Endodermal cell (in vitro differentiated cells): Measurements from ENCODE around the gene MAP4K4. TPM values are rescaled to one million over a fixed set of nuclear protein-coding genes. Genes with fewer than 3 reads are reported as not detected.
A peak's percentile ranks its signal among the peaks of the same experiment; 100 is the strongest.

Experiments used
- DNase-seq: peaks from one replicate; pipeline ENCODE4 v3.0.0-alpha.2; 2017
- H3K27ac ChIP-seq: 2 replicates; pipeline ENCODE4 v1.5.1; 2013; ENCODE audit warnings: mild to moderate bottlenecking, low read depth, low read length, moderate library complexity
- H3K27me3 ChIP-seq: 2 replicates; pipeline ENCODE4 v1.6.1; 2013; ENCODE audit warnings: mild to moderate bottlenecking, low read length, moderate library complexity; ENCODE audit not compliant: insufficient read depth, control insufficient read depth, poor library complexity, severe bottlenecking
- H3K36me3 ChIP-seq: 2 replicates; pipeline ENCODE4 v1.7.0; 2013; ENCODE audit warnings: mild to moderate bottlenecking, low read length, moderate library complexity; ENCODE audit not compliant: control insufficient read depth, insufficient read depth
- H3K4me1 ChIP-seq: one replicate; pipeline ENCODE4 v1.7.0; 2013; ENCODE audit warnings: low read length; ENCODE audit not compliant: control insufficient read depth, insufficient read depth
- H3K4me3 ChIP-seq: 2 replicates; pipeline ENCODE4 v1.5.1; 2013; ENCODE audit warnings: mild to moderate bottlenecking, low read length, moderate library complexity
- H3K9ac ChIP-seq: 2 replicates; pipeline ENCODE4 v1.6.1; 2013; ENCODE audit warnings: mild to moderate bottlenecking, low read length, moderate library complexity; ENCODE audit not compliant: poor library complexity, severe bottlenecking; ENCODE audit errors: extremely low read depth
- H3K9me3 ChIP-seq: 2 replicates; pipeline ENCODE4 v1.6.1; 2013; ENCODE audit warnings: mild to moderate bottlenecking, low read length, moderate library complexity; ENCODE audit not compliant: control insufficient read depth
- H3K27ac Mint-ChIP-seq: 2 replicates; pipeline ENCODE4 v1.8.0; 2020; ENCODE audit warnings: mixed read lengths
- H3K27me3 Mint-ChIP-seq: 2 replicates; pipeline ENCODE4 v1.8.0; 2021; ENCODE audit warnings: mild to moderate bottlenecking, mixed read lengths; ENCODE audit not compliant: insufficient read depth
- H3K36me3 Mint-ChIP-seq: 2 replicates; pipeline ENCODE4 v1.8.0; 2020; ENCODE audit warnings: low read depth, mixed read lengths
- H3K4me1 Mint-ChIP-seq: 2 replicates; pipeline ENCODE4 v1.8.0; 2020; ENCODE audit warnings: mixed read lengths
- H3K4me3 Mint-ChIP-seq: 2 replicates; pipeline ENCODE4 v1.8.0; 2020; ENCODE audit warnings: mild to moderate bottlenecking, moderate library complexity, mixed read lengths
- H3K9me3 Mint-ChIP-seq: 2 replicates; pipeline ENCODE4 v1.8.0; 2020; ENCODE audit warnings: mild to moderate bottlenecking, mixed read lengths
- CTCF ChIP-seq: fragments of 200-600 bp; sonication (generic); conservative IDR thresholded peaks from 2 replicates; pipeline ENCODE4 v1.5.0; 2021; ENCODE audit warnings: antibody characterized with exemption, mild to moderate bottlenecking
- WGBS, 2 experiments: methylation state at CpG; one replicate each; pipeline versions ENCODE4 v1.1.5 to v1.1.7; 2013; ENCODE audit warnings: missing lambda C conversion rate in 2 of 2, mixed read lengths in 1 of 2; ENCODE audit not compliant: insufficient coverage in 1 of 2, insufficient read length in 1 of 2; 5-methylcytosine and 5-hydroxymethylcytosine counted together
- total RNA-seq, 2 donors: library from RNA; stranded (reverse); fragmentation: NEBNext Ultra II Directional in 1 of 2; extraction: Animal tissue kit (Norgen Biotek cat#: 25700) in 1 of 2; gene quantifications; 2 replicates in 1 of 2; 3 replicates in 1 of 2; pipeline ENCODE4 v1.2.1, GENCODE V29; 2021

MAP4K4 gene
- total RNA-seq, 2 donors from 2014 or later, result 130 to 142 TPM

GRCh38 chr2:101779190-101779589 lies 81.7 kb downstream of the MAP4K4 start:
- peaks cover 15% of the 10 kb centered on the region for H3K4me1 ChIP-seq
- Mint-ChIP-seq H3K36me3 (no peaks in the 10 kb centered on the region), H3K27ac (no peak overlapping the region), H3K4me3 (no peak overlapping the region), H3K4me1 (peaks cover 53% of the 10 kb centered on the region), H3K27me3 (no peaks in the 10 kb centered on the region), H3K9me3 (no peaks in the 10 kb centered on the region)
- no peaks in the 10 kb centered on the region for H3K9me3 ChIP-seq
- no peaks in the 10 kb centered on the region for H3K27me3 ChIP-seq
- no peaks in the 10 kb centered on the region for H3K36me3 ChIP-seq
- no peak for DNase-seq
- no peak overlapping the region for H3K27ac ChIP-seq
- no peak overlapping the region for H3K9ac ChIP-seq
- 100% methylated on average over 1 of the region's 1 CpG; no CpG with 5 or more reads in 1 of the 2 experiments for WGBS, 2 experiments
- TF ChIP-seq CTCF, result no peak
- H3K4me3 ChIP-seq, result no peak overlapping the region

DNA sequence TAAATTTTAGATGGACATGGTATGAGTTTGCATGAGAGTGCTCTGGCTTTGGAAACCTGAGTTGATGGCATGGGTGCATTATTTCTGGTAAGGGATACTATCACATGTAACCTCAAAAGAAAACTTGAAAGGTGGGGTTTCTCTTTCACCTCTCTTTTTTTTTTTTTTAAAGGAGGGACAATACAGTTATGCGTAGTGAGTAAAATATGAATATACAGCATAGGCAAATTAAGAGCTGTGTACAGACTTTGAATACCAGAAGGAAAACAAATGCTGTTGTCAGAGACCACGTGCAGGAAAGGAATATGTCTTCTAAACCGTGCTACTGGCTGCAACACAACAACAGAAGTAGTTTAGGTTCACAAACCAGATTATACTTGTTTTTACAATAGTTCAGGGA lies 82.1 kb downstream of the MAP4K4 start:
- H3K27ac Mint-ChIP-seq, result no peak overlapping the region
- H3K9ac ChIP-seq, result no peak overlapping the region
- no peak for TF ChIP-seq CTCF
- no peak overlapping the region for H3K27ac ChIP-seq
- no peaks in the 10 kb centered on the region for H3K9me3 ChIP-seq
- no peaks in the 10 kb centered on the region for H3K9me3 Mint-ChIP-seq
- no peaks in the 10 kb centered on the region for H3K27me3 Mint-ChIP-seq
- H3K4me1 Mint-ChIP-seq, result peaks cover 49% of the 10 kb centered on the region
- H3K4me1 ChIP-seq, result peaks cover 15% of the 10 kb centered on the region
- no peak overlapping the region for H3K4me3 Mint-ChIP-seq
- DNase-seq, result no peak
- WGBS, 2 experiments, result 89 to 93% methylated on average over 2 to 3 of the region's 3 CpGs
- H3K36me3 ChIP-seq, result no peaks in the 10 kb centered on the region
- H3K36me3 Mint-ChIP-seq, result no peaks in the 10 kb centered on the region
- H3K4me3 ChIP-seq, result no peak overlapping the region
- H3K27me3 ChIP-seq, result no peaks in the 10 kb centered on the region

GRCh38 chr2:101781326-101781725 lies 83.8 kb downstream of the MAP4K4 start:
- Histone ChIP-seq H3K36me3 (no peaks in the 10 kb centered on the region), H3K9me3 (no peaks in the 10 kb centered on the region), H3K4me3 (no peak overlapping the region), H3K27ac (peak overlapping the region; percentile 69), H3K27me3 (no peaks in the 10 kb centered on the region), H3K4me1 (peaks cover 7% of the 10 kb centered on the region), H3K9ac (no peak overlapping the region)
- Mint-ChIP-seq H3K4me1 (peaks cover 33% of the 10 kb centered on the region), H3K27me3 (no peaks in the 10 kb centered on the region), H3K27ac (peak overlapping the region; percentile 53), H3K36me3 (no peaks in the 10 kb centered on the region), H3K4me3 (no peak overlapping the region), H3K9me3 (no peaks in the 10 kb centered on the region)
- DNase-seq, result no peak
- 77 to 83% methylated on average over 1 to 4 of the region's 4 CpGs for WGBS, 2 experiments
- no peak for TF ChIP-seq CTCF
